H1 (cell line): Measurements from ENCODE around the gene SPPL2B. TPM values are rescaled to one million over a fixed set of nuclear protein-coding genes. Genes with fewer than 3 reads are reported as not detected.

Experiments
- ASH2L ChIP-seq: fragments of 200-600, 300-600 bp; sonication (generic); IDR thresholded peaks from one replicate; pipeline ENCODE4 v1.7.1; 2017; ENCODE audit warnings: low read length
- CBX8 ChIP-seq: fragments of 300-800, 300-1000 bp; sonication (generic); IDR thresholded peaks from 2 replicates; pipeline ENCODE4 v1.7.1; 2016; ENCODE audit warnings: low read depth, low read length, borderline replicate concordance
- CHD1 ChIP-seq: IDR thresholded peaks from 2 replicates; pipeline ENCODE4 v1.6.1; 2012; ENCODE audit warnings: low read depth, low read length, improper control_type of control experiment
- E2F6 ChIP-seq: IDR thresholded peaks from 2 replicates; pipeline ENCODE4 v1.6.1; 2012; ENCODE audit warnings: inconsistent platforms
- KDM1A ChIP-seq: fragments of 200-600, 300-600 bp; sonication (generic); IDR thresholded peaks from 2 replicates; pipeline ENCODE4 v1.7.1; 2016; ENCODE audit warnings: mild to moderate bottlenecking, low read length, borderline replicate concordance
- KDM5A ChIP-seq: fragments of 200-600 bp; IDR thresholded peaks from 2 replicates; pipeline ENCODE4 v1.7.1; 2012; ENCODE audit warnings: mild to moderate bottlenecking, low read length, inconsistent platforms, mixed read lengths
- MAFK ChIP-seq: IDR thresholded peaks from 2 replicates; pipeline ENCODE4 v1.6.1; 2012; ENCODE audit warnings: low read depth, mild to moderate bottlenecking, improper control_type of control experiment, low read length
- PHF8 ChIP-seq: fragments of 200-600 bp; sonication (generic); conservative IDR thresholded peaks from 2 replicates; pipeline ENCODE4 v1.7.1; 2012; ENCODE audit warnings: low read depth, mild to moderate bottlenecking, inconsistent platforms, low read length, moderate library complexity
- POU5F1 ChIP-seq: IDR thresholded peaks from 2 replicates; pipeline ENCODE4 v1.6.1; 2011; ENCODE audit warnings: low read depth, mild to moderate bottlenecking, low read length, moderate library complexity
- SAP30 ChIP-seq: fragments of 300-600 bp; sonication (generic); IDR thresholded peaks from 2 replicates; pipeline ENCODE4 v1.7.1; 2012; ENCODE audit warnings: low read length, moderate library complexity, mild to moderate bottlenecking, inconsistent platforms; ENCODE audit not compliant: insufficient read depth, insufficient replicate concordance
- SP1 ChIP-seq: IDR thresholded peaks from 2 replicates; pipeline ENCODE4 v1.6.1; 2011; ENCODE audit warnings: low read depth, low read length
- TAF1 ChIP-seq: IDR thresholded peaks from 2 replicates; pipeline ENCODE4 v1.6.1; 2011; ENCODE audit warnings: mild to moderate bottlenecking, low read depth, low read length
- polyA plus RNA-seq, 7 experiments: library from polyadenylated mRNA; depleted of rRNA in 3 of 7; stranded (reverse) in 5 of 7; unstranded in 2 of 7; fragments of >200 nt in 5 of 7; fragments of 200-250 nt in 2 of 7; gene quantifications; 1 replicate in 5 of 7; 2 replicates in 1 of 7; 4 replicates in 1 of 7; pipeline versions ENCODE4 v1.2.1 to v1.2.3, GENCODE V29; 2011 to 2013; ENCODE audit warnings: missing spikeins in 2 of 7, mixed read lengths in 2 of 7
- total RNA-seq: library from RNA; stranded (reverse); fragmentation: NEBNext Ultra II Directional; extraction: Animal tissue kit (Norgen Biotek cat#: 25700); gene quantifications from 2 replicates; pipeline ENCODE4 v1.2.1, GENCODE V29; 2021

Gene SPPL2B
- total and polyA plus RNA-seq, 2 of the 8 experiments (the other 6 are each of a cell fraction or from before 2014, with no cell fraction given) = 34.8 to 55.7 TPM

GRCh38 chr19:2305452-2306280 lies 22.8 kb upstream of the SPPL2B start (continued):
- no peak for TF ChIP-seq SAP30
- no peak for TF ChIP-seq PHF8
- TF ChIP-seq ASH2L = no peak
- no peak for TF ChIP-seq CBX8
- no peak for TF ChIP-seq MAFK
- no peak for TF ChIP-seq CHD1
- no peak for TF ChIP-seq SP1
- no peak for TF ChIP-seq KDM5A
- no peak for TF ChIP-seq TAF1
- no peak for TF ChIP-seq E2F6
- no peak for TF ChIP-seq KDM1A
- no peak for TF ChIP-seq POU5F1
